Measurements from ENCODE around the gene TBCE.

Gene TBCE

DNA sequence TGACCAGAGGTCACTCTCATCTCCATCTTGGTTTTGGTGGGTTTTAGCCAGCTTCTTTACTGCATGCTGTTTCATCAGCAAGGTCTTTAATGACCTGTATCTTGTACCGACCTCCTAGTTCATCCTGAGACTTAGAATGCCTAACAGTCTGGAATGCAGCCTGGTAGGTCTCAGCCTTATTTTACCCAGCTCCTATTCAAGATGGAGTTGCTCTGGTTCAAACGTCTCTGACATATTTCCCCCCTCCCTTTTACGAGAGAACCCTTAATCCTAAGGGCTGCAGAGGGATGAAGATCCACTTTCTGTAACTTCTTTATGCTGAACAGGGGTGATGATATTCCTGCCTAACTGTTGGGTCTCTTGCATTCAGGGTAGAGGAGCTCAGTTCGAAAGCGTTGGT is 43.2 kb downstream of the TBCE start:
- DNase-seq (ENCODE audit: low spot score), result no peak

DNA sequence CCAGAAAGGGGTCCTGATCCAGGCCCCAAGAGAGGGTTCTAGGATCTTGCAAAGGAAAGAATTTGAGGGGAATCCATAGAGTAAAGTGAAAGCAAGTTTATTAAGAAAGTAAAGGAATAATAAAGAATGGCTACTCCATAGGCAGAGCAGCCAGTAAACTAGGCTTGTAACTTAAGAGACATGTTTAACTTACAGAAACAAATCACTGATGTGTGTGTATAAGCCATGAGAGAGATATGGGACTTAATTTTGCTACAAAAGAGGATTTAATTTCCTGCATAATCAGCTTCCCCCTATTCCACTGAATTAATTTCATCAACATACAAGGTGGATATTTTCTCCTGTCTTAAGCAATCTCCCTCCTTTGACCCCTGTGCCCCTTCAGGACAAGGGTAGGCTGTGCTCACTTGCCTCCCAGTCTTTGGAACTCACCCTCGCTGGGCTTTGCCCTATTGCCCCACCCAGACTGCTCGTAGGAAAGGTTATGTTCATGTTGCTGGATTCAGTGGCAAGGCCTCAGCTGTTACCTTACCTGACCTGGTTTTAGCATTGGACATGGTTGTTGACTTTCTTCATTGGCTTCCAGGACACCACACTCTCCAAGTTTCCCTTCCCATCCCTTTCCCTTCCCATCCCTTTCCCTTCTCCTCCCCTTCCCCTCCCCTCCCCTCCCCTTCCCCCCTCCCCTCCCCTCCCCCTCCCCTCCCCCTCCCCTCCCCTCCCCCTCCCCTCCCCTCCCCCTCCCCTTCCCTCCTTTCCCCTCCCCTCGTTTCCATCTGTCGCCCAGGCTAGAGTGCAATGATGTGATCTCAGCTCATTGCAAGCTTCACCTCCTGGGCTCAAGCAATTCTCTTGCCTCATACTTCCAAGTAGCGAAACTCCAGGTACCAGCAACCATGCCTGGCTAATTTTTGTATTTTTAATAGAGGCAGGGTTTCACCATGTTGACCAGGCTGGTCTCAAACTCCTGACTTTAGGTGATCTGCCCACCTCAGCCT is 44.6 kb downstream of the TBCE start:
- DNase-seq (ENCODE audit: low spot score), result no peak

DNA sequence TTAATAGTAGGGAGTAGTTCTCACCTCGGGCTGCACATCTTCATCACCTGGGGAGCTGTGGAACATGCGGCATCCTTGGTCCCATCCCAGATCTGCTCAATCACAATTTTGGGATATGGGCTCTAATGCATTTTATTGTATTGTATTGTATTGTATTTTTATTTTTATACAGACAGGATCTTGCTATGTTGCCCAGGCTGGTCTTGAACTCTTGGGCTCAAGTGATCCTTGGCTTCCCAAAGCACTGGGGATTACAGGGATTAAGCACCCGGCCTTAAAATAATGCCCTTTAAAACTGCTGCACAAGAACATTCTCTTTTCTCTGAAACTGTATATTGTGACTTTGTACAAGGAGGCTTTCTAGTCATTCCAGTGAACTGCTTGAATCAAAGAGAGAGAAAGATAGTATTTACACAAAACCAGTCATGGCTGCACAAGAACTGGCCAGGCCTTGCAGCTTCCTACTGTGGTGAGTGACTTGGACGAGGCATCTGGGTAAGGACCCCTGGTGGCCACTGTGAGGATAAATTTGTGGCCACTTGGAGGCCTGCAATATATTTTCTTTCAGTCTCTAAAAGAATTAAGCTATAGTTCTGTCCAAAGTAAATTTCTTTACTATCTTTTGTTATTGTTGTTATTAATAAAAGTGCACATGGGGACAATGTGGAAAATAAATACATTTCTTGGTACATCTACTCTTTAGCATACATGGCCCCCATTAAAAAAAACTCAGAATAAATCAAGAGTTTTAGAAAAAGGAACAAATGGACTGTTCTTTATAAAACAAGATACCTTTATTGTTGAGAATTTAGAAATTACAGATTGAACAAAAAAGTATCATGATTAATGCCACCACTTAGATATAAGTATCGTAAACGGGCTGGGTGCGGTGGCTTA is 48.0 kb downstream of the TBCE start:
- DNase-seq (ENCODE audit: low spot score), result peak; percentile 63

DNA sequence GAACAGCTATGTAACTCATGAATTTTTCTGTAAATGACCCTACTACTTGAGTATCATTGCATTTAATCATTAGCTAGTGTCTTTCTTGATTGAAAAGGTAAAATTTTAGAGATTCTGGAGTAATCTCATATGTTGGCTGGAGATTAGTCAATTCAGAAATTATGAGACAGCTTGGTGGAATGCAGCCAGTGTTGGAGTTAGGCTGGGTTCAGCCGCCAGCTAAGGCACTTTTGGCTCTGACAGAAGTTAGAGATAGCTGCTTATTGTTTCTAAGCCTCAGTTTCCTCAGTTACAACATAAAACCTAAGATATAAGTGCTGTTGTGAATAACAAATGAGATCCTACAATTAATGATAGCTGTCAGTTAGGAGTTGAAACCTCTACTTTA is 49.4 kb downstream of the TBCE start:
- no peak for DNase-seq (ENCODE audit: low spot score)

DNA sequence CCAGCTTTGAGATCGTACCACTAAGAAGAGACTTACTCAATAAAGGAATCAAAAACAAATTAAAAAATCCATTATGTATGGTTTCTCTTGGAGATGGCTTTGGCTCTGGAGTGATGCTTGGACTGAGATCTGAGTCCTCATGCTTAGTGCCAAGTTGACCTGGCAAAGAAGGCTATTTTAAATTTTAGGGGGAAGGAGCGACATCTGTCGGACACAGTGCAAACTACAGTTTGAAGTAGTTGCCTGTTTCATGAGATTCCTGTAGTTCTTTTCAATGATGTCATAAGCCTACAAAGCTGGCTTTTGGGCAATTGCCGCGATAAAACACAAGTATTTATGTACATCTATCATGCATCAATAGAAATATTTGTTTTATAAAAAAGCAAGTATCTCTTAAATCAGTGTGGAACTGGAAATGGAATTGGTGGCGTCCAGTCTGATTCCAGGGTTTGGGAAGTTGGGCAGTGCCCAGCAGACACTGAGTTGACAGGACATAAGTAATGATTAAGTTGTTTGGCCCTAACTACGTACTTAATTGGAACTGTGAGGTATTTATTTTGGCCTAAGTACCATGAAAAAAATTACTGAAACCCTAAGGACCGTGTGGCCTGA is 50.0 kb downstream of the TBCE start:
- DNase-seq (ENCODE audit: low spot score), result peak; percentile 68

DNA sequence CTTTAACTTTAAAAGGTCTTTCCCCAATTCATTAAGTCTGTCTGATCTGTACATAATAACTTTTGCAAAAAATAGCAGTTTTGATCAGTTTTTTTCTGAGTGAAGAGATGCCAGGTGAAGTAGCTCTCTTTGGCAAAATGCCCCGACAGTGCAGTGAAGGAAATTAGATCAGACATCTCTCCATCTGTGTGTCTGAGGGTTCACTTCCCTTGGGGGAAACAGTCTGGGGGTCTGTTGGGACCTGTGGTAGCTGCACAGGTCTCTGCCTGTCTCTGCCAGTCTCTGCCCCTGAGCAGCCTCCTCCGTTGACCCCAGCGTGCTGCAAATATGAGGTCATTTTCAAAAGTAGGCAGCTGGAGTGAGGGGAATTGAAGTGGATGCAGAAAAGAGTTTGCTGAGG is 54.5 kb downstream of the TBCE start:
- no peak for DNase-seq (ENCODE audit: low spot score)

DNA sequence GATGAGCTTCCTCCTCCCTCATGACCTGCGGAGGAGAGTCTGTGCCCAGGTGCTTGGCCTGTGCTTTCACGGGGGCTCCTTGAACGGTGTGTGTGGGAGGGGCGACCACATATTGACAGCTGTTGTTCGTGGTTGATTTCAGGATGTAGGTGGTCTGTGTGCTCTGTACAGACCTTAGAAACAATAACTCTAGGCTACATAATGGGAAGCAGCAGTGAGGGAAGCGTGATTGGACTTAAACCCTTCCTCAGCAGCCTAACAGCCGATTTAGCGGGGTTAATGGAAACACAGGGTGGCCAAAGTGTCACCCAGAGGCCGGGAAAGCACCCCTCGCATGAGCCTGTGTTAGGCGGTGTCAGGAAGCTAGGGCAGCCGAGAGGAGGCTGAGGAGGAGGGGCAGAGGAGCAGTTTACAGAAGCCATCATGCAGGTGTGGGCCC is 56.0 kb downstream of the TBCE start:
- no peak for DNase-seq (ENCODE audit: low spot score)

DNA sequence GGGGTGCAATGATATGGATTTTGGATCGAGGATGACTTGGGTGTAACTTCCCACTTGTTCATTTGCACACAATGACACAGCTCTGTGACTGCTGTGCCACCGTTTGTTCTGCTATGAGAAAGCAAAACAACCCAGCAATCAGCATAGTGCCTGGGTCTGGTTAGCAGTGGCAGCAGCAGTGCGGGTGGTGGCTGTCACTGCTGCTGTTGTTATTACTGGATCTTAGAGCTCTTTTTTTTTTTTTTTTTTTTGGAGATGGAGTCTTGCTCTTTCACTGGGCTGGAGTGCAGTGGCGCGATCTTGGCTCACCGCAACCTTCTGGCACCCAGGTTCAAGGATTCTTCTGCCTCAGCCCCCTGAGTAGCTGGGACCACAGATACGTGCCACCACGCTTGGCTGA is 56.9 kb downstream of the TBCE start:
- no peak for DNase-seq (ENCODE audit: low spot score)

DNA sequence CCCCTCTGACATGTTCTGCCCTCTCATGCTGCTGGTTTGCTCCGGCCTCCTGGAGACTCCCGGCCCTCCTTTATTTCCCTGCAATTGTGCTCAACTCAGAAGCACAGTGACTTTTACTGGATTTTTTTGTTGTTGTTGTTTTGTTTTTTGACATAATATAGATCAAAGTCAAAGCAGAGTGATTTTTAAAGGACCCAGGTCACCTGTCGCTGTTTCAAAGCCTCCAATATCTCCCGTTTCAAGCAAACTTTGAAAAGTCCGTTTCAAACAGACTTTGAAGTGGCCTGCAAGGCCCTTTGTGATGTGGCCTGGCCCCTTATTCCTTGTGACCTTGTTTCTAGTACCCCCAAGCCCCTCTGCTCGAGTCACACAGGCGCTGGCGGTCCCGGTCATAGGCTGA is 58.1 kb downstream of the TBCE start:
- no peak for DNase-seq (ENCODE audit: low spot score)

DNA sequence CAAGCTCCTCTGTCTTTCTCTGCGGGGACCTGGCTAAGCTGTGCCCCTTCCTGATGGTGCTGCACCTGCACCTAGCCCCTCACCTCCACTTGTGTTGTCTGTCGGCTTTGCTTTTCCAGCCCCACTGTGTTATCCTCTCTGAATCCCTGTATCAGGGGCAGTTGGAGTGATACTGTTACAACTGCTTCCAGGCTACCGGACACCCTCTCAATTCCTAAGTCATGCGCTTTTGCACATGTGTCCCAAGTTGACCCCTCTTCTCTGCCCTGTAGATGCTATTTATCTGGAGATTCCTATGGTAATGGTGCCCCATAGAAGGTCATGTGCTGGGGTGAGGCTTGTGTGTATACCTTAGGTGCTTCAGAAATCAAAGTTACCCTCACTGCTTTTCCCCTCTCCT is 58.9 kb downstream of the TBCE start:
- DNase-seq (ENCODE audit: low spot score), result no peak

DNA sequence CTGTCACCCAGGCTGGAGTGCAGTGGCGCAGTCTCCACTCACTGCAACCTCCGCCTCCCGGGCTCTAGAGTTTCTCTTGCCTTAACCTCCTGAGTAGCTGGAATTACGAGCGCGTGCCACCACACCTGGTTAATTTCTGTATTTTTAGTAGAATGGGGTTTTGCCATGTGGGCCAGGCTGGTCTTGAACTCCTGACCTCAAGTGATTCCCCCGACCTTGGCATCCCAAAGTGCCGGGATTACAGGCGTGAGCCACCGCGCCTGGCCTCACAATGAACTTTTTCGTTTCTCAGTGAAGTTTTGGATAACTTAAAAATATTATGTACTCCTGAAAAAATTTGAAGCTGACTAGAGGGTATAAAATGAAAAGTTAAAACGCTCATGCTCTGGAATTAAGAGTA is 59.5 kb downstream of the TBCE start:
- DNase-seq (ENCODE audit: low spot score), result no peak

DNA sequence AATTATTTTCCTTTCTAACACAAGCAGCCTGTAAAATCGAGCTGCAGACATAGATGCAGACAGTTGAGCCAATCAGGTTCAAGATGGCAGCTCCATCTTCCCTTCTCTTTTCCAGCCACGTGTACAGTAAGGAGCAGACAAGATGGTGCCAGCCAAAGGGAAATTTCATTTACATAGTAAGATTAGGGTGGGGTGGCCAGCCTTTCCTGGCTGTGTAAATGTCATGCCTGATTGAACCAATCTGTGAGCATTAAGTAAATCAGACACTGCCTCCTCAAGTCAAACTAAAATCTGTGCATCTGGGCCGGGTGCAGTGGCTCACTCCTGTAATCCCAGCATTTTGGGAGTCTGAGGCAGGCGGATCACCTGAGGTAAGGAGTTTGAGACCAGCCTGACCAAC is 60.2 kb downstream of the TBCE start:
- DNase-seq (ENCODE audit: low spot score), result no peak

DNA sequence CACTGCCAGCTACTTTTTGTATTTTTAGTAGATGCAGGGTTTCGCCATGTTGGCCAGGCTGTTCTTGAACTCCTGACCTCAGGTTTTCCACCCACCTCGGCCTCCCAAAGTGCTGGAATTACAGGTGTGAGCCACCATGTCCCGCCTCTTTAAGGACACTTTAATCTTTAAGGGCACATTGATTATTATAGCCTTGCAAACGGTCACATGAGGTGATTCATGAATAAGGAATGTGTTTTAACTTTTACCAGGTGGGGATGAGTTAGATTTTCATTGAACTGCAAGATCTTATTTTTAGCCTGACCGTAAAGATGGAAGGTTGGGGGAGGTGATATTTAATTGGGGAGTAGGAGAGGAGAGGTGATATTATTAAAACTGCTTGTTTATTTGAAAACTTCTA is 61.9 kb downstream of the TBCE start:
- no peak for DNase-seq (ENCODE audit: low spot score)

DNA sequence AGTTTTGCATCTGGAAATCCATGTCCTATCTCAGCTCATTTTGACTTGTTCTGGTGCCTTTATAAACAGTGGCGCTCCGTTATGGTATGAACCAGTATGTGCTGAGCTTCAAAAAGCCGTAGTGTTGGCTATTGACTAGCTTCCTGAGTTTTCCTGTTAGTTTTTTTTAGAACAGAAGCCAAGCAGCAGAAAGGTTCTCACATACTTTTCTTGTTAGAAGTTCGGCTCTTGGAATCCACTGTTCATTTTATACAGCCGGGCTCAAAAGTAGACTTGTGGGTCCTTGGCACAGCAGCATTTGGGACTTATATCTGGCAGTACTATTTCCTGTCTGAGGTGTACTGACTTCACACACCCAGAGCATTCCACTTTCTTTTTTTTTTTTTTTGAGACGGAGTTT is 63.8 kb downstream of the TBCE start:
- no peak for DNase-seq (ENCODE audit: low spot score)

DNA sequence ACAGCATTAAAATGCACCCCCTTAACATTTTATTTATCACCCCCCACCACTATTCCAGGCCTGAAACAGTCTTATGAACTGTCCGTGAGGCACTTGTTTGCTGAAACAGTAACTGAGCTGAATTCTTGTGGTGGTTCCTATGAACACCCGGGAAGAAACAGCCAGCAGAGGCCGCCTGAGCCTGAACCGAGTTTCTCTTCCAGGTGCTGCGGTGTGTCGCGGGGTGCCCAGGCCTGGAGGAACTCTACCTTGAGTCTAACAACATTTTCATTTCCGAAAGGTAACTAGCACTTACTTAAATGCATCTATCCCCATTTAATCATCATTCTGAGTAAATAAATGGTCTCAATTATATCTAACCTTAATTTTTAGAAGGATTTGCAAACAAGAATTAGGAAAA is 66.8 kb downstream of the TBCE start:
- DNase-seq (ENCODE audit: low spot score), result no peak

DNA sequence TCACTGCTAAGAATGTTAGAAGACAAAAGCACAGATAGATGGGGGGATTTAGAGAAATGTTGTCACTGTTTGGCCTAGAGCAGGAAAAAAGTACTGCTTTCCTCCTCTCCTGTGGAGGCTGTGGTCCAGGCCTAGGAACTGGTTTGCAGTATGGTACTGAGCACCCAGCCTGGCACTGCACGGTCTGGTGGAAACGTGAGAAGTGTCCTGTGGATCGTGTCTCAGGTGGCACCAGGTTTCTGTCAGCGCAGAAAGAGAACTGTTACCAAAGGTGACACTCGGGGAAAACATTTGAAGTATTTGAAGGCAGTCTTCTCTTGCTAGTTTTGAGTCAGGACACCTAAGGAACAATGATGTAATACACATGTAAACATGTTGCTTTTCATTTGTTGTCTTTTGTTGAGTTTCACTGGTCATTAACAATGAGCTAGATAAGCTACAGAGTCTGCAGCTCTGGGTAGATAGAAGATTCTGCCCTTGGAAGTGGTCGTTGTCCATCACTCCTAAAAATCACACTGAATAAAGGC is 74.0 kb downstream of the TBCE start:
- no peak for DNase-seq (ENCODE audit: low spot score)

DNA sequence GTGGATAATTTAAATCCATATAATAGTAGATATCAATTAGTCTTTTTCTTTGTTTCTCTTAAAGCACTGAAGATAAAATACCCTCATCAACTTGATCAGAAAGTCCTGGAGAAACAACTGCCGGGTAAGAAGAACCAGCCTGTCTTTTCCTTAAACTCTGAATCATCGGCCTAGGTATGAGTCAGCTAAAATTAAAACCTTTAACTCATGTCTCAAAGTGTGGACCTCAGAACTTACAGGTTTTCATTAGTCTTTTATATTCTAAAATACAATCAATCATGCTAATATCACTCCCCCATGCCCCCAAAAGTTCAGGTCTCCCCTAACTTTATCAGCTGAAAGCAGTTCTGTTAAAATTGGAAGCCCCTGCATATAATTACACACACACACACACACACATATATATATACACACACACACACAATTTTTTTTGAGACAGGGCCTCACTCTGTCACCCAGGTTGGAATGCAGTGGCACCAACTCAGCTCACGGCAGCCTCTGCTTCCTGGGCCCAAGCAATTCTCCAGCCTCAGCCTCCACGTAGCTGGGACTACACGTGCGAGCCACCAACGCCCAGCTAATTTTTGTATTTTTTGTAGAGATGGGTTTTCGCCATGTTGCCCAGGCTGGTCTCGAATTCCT is 75.7 kb downstream of the TBCE start:
- no peak for DNase-seq (ENCODE audit: low spot score)

DNA sequence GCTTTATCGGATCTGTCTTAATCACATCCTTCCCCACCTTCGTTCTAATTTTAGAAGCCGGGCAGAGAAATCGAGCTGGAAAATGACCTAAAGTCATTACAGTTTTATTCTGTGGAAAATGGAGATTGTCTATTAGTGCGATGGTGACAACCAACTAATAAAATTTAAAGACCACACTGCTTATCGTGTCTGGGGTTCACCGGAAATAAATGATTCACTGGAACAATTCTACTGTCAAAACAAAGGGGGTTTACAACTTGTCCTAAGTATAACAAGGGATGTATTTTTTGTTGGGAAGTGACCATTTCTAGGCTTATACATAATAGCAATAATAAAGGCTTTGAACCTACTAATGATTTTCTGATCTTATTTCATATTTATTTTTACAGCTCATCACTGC is 81.4 kb downstream of the TBCE start:
- no peak for DNase-seq (ENCODE audit: low spot score)

DNA sequence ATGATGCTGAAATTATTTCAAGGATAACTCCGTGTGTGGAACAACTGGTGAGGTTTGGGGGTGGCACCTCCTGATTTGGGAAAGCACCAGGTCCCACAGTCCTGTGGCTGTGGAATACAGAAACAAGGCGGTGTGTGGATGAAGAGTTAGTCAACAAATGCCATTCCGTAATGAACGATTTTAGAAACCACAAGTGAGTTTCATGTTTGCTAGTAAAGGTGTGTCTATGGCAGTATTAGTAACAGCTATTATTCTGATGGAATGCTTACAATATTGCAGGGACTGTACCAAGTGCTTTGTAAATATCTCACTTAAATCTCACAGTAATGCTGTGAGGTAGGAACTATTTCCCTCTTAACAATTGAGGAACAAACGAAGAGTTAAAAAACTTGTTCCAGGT is 83.2 kb downstream of the TBCE start:
- no peak for DNase-seq (ENCODE audit: low spot score)

DNA sequence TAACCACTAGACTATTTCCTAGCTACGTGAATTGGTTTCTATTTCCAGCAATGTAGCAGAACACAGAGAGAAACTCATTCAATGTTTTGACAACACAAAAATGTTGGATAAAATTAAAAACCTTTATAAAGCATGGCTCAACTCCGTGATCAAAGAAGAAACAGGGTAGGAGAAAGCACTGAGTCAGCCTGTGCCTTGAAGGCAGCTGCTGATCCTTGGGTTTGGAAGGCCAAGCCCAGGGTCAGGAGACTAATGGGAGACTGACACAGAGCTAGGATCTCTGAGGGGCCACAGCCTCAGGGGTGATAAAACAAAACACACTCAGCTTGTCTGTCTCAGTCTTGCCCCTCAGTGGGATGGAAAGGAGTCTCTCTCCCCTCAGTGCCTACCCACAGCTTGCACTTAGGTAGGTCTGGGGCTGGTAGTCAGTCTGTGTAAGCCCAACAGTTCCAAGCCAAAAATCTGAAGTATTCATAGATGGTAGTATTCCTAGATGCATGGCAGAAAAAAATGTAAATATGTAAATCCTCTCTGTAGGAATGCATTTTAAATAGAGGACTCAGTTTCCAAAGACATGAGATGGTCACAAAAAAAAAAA is 83.8 kb downstream of the TBCE start:
- no peak for DNase-seq (ENCODE audit: low spot score)

DNA sequence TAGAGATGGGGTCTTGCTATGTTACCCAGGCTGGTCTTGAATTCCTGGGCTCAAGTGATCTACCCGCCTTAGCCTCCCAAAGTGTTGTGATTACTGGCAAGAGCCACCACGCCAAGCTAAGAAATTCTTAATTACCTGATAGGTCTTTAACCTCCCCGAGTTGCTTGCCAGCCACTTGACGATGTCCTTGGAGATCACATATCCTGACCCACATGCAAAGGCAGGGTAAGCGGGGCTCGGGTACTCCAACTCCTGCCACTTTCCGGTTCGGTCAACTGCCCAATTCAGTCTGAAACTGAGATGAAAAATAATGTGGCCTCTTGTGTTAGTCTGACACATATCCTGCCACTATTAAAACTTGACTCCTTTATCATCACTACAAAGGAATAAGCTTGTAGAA is 86.8 kb downstream of the TBCE start:
- DNase-seq (ENCODE audit: low spot score), result no peak

Measured in ecto neural progenitor cell (in vitro differentiated cells).